Left lung (tissue), 10 donors: Measurements from ENCODE around the gene TSPAN9. TPM values are rescaled to one million over a fixed set of nuclear protein-coding genes. Genes with fewer than 3 reads are reported as not detected.

Source experiments
- ATAC-seq: fragments of 200-7000 bp; cut with Tn5 transposase; one replicate; pipeline ENCODE4 v1.9.1; 2020; ENCODE audit warnings: moderate library complexity
- DNase-seq, 4 donors: peaks; one replicate each; pipeline ENCODE4 v3.0.0-alpha.2; 2013 to 2020
- H3K27ac ChIP-seq, 2 donors: fragments of 200-600 bp; sonication (generic) in 1 of 2; one replicate each; pipeline versions ENCODE4 v1.5.0 to v1.8.0; 2020 to 2021
- H3K27me3 ChIP-seq, 2 donors: fragments of 200-600 bp; sonication (generic) in 1 of 2; one replicate each; pipeline versions ENCODE4 v1.5.0 to v1.8.0; 2020 to 2021
- H3K36me3 ChIP-seq, 2 donors: fragments of 200-600 bp; sonication (generic) in 1 of 2; one replicate each; pipeline versions ENCODE4 v1.5.0 to v1.8.0; 2020 to 2021
- H3K4me1 ChIP-seq, 2 donors: fragments of 200-600 bp; one replicate each; pipeline ENCODE4 v1.8.0; 2021
- H3K4me3 ChIP-seq, 2 donors: fragments of 200-600 bp; sonication (generic) in 1 of 2; one replicate each; pipeline versions ENCODE4 v1.5.0 to v1.8.0; 2020 to 2021; ENCODE audit warnings: mild to moderate bottlenecking in 1 of 2
- H3K9me3 ChIP-seq, 2 donors: fragments of 200-600 bp; sonication (generic) in 1 of 2; one replicate each; pipeline versions ENCODE4 v1.5.0 to v1.8.0; 2020 to 2021
- intact Hi-C, 2 donors: fragments of 100-400 bp; cut with DNase I; formaldehyde crosslinking; loops; one replicate each; pipeline versions ENCODE4 v1.11.2 to v1.14.2; 2022
- polyA plus RNA-seq, 6 donors: library from polyadenylated mRNA; unstranded; fragments of 120-200 nt; gene quantifications; one replicate each; pipeline ENCODE4 v1.2.1, GENCODE V29; 2013; ENCODE audit not compliant: insufficient read length in 6 of 6
- total RNA-seq, 2 donors: library from RNA; stranded (reverse); fragmentation: NEBNext Ultra II Directional; extraction: Animal tissue kit (Norgen Biotek cat#: 25700); gene quantifications; one replicate each; pipeline ENCODE4 v1.2.1, GENCODE V29; 2021
- TF ChIP-seq, protein P1 (sequence below), 2 donors: fragments of 200-600 bp; sonication (generic) in 1 of 2; IDR thresholded peaks; one replicate each; pipeline versions ENCODE4 v1.5.0 to v1.8.0; 2021; ENCODE audit warnings: antibody characterized with exemption in 2 of 2
- donor health status: DM: no; HTN: yes; CAD: no.
- donor health status: DM: no; HTN: no; CAD: no.

Gene TSPAN9
- total and polyA plus RNA-seq, 8 donors = 35.6 to 98.6 (median 81.3) TPM

DNA sequence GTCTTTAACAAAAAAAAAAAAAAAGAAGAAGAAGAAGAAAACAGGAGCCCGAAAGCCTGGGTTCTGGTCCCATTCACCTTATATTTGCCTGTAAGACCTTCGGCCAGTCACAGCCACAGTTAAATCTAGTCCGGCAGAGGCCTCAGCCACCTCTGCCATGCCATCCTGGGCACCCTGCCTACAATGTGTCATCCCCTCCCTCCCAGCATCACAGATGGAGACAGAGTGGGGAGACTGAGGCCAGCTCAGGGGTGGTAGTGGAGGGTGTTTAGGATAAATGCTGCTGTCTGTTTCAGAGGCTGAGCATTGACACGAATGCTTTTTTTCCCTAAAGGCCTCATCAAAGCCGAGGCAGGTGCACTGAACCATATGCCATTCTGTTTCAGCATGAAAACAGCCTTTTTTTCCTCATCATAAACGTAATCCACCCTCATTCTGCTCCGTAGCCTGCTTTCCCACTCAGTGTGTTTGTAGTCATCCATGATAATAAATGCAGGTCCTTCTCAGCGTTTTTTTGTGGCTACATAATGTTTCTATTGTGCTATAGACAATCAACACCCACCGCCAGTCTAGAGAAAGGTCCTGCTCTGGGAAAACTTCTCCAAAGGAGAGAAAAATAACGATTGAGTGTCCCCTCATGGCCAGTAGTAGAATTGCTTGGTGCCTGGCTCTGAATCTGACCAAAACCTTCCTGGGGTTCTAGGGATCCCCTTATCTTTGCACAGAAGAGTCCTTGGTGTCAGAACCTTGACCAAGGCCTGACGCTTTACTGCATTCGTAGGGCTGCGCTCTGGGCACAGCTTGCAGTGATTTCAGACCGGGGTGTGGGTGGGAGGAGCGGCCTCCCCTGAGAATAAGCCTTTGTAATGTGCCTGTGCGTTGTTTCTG, 41.1 kb upstream of the TSPAN9 start:
- H3K36me3 ChIP-seq = peaks cover 0 to 46% of the 10 kb centered on the region in 2 donors
- DNase-seq = no peak
- intact Hi-C loops = loop anchor here in 1 of 2 donors (10.0 kb wide), 1 partner anchor 191 kb away; no protein-coding TSS in a partner anchor
- H3K4me3 ChIP-seq = no peak overlapping the region
- no peaks in the 10 kb centered on the region for H3K27me3 ChIP-seq
- no peak overlapping the region for H3K27ac ChIP-seq
- TF ChIP-seq, protein P1, sequence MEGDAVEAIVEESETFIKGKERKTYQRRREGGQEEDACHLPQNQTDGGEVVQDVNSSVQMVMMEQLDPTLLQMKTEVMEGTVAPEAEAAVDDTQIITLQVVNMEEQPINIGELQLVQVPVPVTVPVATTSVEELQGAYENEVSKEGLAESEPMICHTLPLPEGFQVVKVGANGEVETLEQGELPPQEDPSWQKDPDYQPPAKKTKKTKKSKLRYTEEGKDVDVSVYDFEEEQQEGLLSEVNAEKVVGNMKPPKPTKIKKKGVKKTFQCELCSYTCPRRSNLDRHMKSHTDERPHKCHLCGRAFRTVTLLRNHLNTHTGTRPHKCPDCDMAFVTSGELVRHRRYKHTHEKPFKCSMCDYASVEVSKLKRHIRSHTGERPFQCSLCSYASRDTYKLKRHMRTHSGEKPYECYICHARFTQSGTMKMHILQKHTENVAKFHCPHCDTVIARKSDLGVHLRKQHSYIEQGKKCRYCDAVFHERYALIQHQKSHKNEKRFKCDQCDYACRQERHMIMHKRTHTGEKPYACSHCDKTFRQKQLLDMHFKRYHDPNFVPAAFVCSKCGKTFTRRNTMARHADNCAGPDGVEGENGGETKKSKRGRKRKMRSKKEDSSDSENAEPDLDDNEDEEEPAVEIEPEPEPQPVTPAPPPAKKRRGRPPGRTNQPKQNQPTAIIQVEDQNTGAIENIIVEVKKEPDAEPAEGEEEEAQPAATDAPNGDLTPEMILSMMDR (IDR thresholded peaks at IDR 0.05) = no peak
- no peaks in the 10 kb centered on the region for H3K9me3 ChIP-seq
- no peak for ATAC-seq
- H3K4me1 ChIP-seq = peaks cover 0 to 10% of the 10 kb centered on the region in 2 donors

DNA sequence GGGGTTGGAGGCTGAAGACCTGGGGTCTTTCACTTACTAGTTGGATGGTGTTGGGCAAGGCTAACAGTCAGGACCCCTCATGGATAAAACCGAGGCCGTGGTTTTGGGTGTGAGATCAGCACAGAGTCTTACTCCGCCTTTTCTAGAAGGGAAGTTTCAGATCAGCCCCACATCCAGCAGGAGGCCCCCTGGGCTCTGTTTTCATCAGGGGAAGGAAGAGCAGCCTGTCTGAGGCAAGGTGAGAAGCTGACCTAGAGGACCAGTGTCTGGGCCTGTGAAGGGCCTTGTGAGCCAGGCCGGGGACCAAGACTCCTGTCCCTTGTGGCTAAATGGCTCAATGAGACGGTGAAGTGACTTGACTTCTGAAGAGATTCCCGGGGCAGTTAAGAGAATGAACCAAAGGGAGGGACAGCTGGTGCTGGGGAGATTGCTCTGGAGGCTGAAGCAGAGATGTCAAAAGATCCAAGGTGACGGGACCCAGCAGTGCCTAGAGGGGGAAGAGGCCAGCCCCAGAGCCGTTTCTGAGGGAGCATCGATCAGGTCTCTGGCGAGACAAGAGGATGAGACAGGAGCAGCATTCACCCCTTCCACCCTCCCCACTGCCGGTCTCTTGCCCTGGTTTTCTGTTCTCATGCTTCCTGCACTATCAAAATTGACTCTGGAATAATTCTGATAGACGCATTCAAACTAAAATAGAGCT, 40.1 kb upstream of the TSPAN9 start:
- Histone ChIP-seq H3K27me3 (no peaks in the 10 kb centered on the region), H3K4me1 (peaks cover 0 to 10% of the 10 kb centered on the region in 2 donors), H3K4me3 (no peak overlapping the region), H3K27ac (no peak overlapping the region), H3K36me3 (peaks cover 0 to 42% of the 10 kb centered on the region in 2 donors), H3K9me3 (no peaks in the 10 kb centered on the region)
- no peak for ATAC-seq
- intact Hi-C loops = loop anchor here in 1 of 2 donors (10.0 kb wide), 1 partner anchor 192 kb away; no protein-coding TSS in a partner anchor
- TF ChIP-seq, protein P1 (IDR thresholded peaks at IDR 0.05) = no peak
- DNase-seq = no peak

- ATAC-seq (no peak), DNase-seq (peak in 1 of 4 donors; percentile 53)
- peaks cover 0 to 42% of the 10 kb centered on the region in 2 donors for H3K36me3 ChIP-seq
- no peak overlapping the region for H3K27ac ChIP-seq
- intact Hi-C loops = loop anchor here in 1 of 2 donors (10.0 kb wide), 1 partner anchor 193 kb away; no protein-coding TSS in a partner anchor
- TF ChIP-seq, protein P1 (IDR thresholded peaks at IDR 0.05) = no peak
- peaks cover 0 to 10% of the 10 kb centered on the region in 2 donors for H3K4me1 ChIP-seq
- H3K4me3 ChIP-seq = no peak overlapping the region
- no peaks in the 10 kb centered on the region for H3K9me3 ChIP-seq
- no peaks in the 10 kb centered on the region for H3K27me3 ChIP-seq
These were observed 39.0 kb upstream of the TSPAN9 start for GRCh38 chr12:3038166-3038565.

GRCh38 chr12:3038926-3039510, 38.2 kb upstream of the TSPAN9 start:
- intact Hi-C loops = loop anchor here in 1 of 2 donors (10.0 kb wide), 1 partner anchor 194 kb away; no protein-coding TSS in a partner anchor

More at GRCh38 chr12:3038926-3039510, 38.2 kb upstream of the TSPAN9 start:
- Histone ChIP-seq H3K4me3 (no peak overlapping the region), H3K27me3 (no peaks in the 10 kb centered on the region), H3K27ac (no peak overlapping the region), H3K4me1 (peaks cover 0 to 1% of the 10 kb centered on the region in 2 donors), H3K9me3 (no peaks in the 10 kb centered on the region), H3K36me3 (peaks cover 0 to 42% of the 10 kb centered on the region in 2 donors)
- ATAC-seq (no peak), DNase-seq (peak in 1 of 4 donors; percentile 61)
- TF ChIP-seq, protein P1 (IDR thresholded peaks at IDR 0.05) = no peak
